GM10847 (cell line): ENCODE data around the gene PPP1R1C.

Source experiments
- POLR2A ChIP-seq: IDR thresholded peaks from 2 replicates; pipeline ENCODE4 v1.6.1; 2011; ENCODE audit not compliant: insufficient read length; ENCODE audit errors: extremely low read depth

Gene PPP1R1C

GRCh38 chr2:182064019-182064778, 78.5 kb downstream of the PPP1R1C start:
- TF ChIP-seq POLR2A = no peak

- TF ChIP-seq POLR2A = no peak
These were observed 80.9 kb downstream of the PPP1R1C start for GRCh38 chr2:182066400-182067087.

- TF ChIP-seq POLR2A = no peak
These were observed 81.7 kb downstream of the PPP1R1C start for GRCh38 chr2:182067393-182067792.

- no peak for TF ChIP-seq POLR2A
These were observed 83.2 kb downstream of the PPP1R1C start for GRCh38 chr2:182068811-182069210.

- no peak for TF ChIP-seq POLR2A
These were observed 83.8 kb downstream of the PPP1R1C start for GRCh38 chr2:182069416-182069815.

GRCh38 chr2:182069908-182070307, 84.3 kb downstream of the PPP1R1C start:
- no peak for TF ChIP-seq POLR2A

- TF ChIP-seq POLR2A = no peak
These were observed 85.1 kb downstream of the PPP1R1C start for GRCh38 chr2:182070736-182071135.

GRCh38 chr2:182072861-182073260, 87.2 kb downstream of the PPP1R1C start:
- TF ChIP-seq POLR2A = no peak

GRCh38 chr2:182073613-182074012, 88.0 kb downstream of the PPP1R1C start:
- no peak for TF ChIP-seq POLR2A

- TF ChIP-seq POLR2A = no peak
These were observed 91.4 kb downstream of the PPP1R1C start for GRCh38 chr2:182077023-182077422.

- TF ChIP-seq POLR2A = no peak
These were observed 91.9 kb downstream of the PPP1R1C start for GRCh38 chr2:182077448-182078142.

- TF ChIP-seq POLR2A = no peak
These were observed 93.4 kb downstream of the PPP1R1C start for GRCh38 chr2:182078988-182079602.

- TF ChIP-seq POLR2A = no peak
These were observed 94.8 kb downstream of the PPP1R1C start for GRCh38 chr2:182080493-182080892.

GRCh38 chr2:182081602-182082260, 96.1 kb downstream of the PPP1R1C start:
- no peak for TF ChIP-seq POLR2A
